PFSK-1 (cell line): Measurements from ENCODE around the gene YWHAQ.

ENCODE experiments used
- FOXP2 ChIP-seq: optimal IDR thresholded peaks from 2 replicates; pipeline ENCODE3; 2011; ENCODE audit warnings: borderline replicate concordance, control low read depth, inconsistent platforms; ENCODE audit not compliant: insufficient read depth; ENCODE audit errors: extremely low read length, extremely low read depth
- POLR2AphosphoS5 ChIP-seq: IDR thresholded peaks from 2 replicates; pipeline ENCODE4 v1.6.1; 2012; ENCODE audit warnings: low read depth, mild to moderate bottlenecking, control low read depth, low read length, moderate library complexity
- SIN3A ChIP-seq: IDR thresholded peaks from 2 replicates; pipeline ENCODE4 v1.6.1; 2012; ENCODE audit warnings: mild to moderate bottlenecking, low read length, moderate library complexity, borderline replicate concordance; ENCODE audit not compliant: insufficient read depth
- TAF1 ChIP-seq: IDR thresholded peaks from 2 replicates; pipeline ENCODE4 v1.6.1; 2012; ENCODE audit warnings: low read length, control low read depth, borderline replicate concordance; ENCODE audit not compliant: insufficient read depth
- TF ChIP-seq, protein P1 (sequence below), 2 experiments: IDR thresholded peaks; 2 replicates each; pipeline versions ENCODE4 v1.6.1 to v1.8.0; 2011 to 2012; ENCODE audit warnings: low read depth in 2 of 2, low read length in 2 of 2, control low read depth in 1 of 2, inconsistent platforms in 1 of 2, mild to moderate bottlenecking in 1 of 2, moderate library complexity in 1 of 2; ENCODE audit not compliant: insufficient read depth in 1 of 2

DNA sequence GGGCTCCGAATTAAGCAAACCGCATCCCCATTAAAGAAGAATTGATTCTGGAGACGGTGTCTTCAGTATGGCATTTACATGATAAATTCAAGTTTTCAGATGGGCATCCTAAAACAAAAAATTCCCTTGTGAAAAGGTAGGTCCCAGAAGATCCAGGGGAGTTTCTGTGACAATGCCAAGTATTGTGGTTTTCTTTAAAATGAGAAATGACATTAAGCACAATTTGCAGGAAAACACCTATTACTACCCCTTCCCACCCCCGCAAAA lies 689 bp upstream of the YWHAQ start:
- TF ChIP-seq POLR2AphosphoS5 (no peak), FOXP2 (no peak), TAF1 (no peak), SIN3A (no peak)
- TF ChIP-seq, protein P1, sequence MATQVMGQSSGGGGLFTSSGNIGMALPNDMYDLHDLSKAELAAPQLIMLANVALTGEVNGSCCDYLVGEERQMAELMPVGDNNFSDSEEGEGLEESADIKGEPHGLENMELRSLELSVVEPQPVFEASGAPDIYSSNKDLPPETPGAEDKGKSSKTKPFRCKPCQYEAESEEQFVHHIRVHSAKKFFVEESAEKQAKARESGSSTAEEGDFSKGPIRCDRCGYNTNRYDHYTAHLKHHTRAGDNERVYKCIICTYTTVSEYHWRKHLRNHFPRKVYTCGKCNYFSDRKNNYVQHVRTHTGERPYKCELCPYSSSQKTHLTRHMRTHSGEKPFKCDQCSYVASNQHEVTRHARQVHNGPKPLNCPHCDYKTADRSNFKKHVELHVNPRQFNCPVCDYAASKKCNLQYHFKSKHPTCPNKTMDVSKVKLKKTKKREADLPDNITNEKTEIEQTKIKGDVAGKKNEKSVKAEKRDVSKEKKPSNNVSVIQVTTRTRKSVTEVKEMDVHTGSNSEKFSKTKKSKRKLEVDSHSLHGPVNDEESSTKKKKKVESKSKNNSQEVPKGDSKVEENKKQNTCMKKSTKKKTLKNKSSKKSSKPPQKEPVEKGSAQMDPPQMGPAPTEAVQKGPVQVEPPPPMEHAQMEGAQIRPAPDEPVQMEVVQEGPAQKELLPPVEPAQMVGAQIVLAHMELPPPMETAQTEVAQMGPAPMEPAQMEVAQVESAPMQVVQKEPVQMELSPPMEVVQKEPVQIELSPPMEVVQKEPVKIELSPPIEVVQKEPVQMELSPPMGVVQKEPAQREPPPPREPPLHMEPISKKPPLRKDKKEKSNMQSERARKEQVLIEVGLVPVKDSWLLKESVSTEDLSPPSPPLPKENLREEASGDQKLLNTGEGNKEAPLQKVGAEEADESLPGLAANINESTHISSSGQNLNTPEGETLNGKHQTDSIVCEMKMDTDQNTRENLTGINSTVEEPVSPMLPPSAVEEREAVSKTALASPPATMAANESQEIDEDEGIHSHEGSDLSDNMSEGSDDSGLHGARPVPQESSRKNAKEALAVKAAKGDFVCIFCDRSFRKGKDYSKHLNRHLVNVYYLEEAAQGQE (IDR thresholded peaks at IDR 0.05; ENCODE audit: insufficient read depth in 1 of 2, low read depth in 2 of 2, low read length in 2 of 2), result no peak
